ENCODE results near the gene THEMIS.

The THEMIS gene

GRCh38 chr6:127939442-127940066 is 38.7 kb upstream of the THEMIS start:
- H3K4me3 ChIP-seq (ENCODE audit: severe bottlenecking): no peak overlapping the region

DNA sequence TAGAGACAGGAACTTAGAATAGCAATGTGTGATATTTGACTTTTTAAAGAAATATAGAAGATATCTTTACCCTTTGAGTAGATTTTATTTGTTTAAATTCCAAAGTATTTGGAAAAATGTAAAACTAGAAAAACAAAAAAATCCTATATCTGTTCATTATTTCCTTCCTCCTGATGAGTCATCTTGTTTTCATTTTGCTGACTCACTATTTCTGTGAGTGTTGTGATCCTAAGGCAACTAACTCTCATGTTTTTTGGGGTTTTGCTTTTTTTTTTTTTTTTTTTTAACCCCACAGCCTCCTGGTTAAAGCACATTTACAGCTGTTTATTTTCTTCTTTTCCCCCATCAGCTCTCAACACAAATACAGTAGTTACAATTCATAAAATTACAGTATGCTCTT is 37.8 kb upstream of the THEMIS start:
- Histone ChIP-seq H3K4me1 (ENCODE audit: insufficient read depth, poor library complexity, severe bottlenecking) (peaks cover 14% of the 10 kb centered on the region), H3K27ac (ENCODE audit: poor library complexity, severe bottlenecking) (no peak overlapping the region), H3K27me3 (ENCODE audit: insufficient read depth, poor library complexity, severe bottlenecking) (no peaks in the 10 kb centered on the region), H3K9me3 (ENCODE audit: severe bottlenecking) (no peaks in the 10 kb centered on the region), H3K4me3 (ENCODE audit: severe bottlenecking) (no peak overlapping the region), H3K36me3 (ENCODE audit: low read depth) (no peaks in the 10 kb centered on the region)
- TF ChIP-seq, protein P1, sequence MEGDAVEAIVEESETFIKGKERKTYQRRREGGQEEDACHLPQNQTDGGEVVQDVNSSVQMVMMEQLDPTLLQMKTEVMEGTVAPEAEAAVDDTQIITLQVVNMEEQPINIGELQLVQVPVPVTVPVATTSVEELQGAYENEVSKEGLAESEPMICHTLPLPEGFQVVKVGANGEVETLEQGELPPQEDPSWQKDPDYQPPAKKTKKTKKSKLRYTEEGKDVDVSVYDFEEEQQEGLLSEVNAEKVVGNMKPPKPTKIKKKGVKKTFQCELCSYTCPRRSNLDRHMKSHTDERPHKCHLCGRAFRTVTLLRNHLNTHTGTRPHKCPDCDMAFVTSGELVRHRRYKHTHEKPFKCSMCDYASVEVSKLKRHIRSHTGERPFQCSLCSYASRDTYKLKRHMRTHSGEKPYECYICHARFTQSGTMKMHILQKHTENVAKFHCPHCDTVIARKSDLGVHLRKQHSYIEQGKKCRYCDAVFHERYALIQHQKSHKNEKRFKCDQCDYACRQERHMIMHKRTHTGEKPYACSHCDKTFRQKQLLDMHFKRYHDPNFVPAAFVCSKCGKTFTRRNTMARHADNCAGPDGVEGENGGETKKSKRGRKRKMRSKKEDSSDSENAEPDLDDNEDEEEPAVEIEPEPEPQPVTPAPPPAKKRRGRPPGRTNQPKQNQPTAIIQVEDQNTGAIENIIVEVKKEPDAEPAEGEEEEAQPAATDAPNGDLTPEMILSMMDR (IDR thresholded peaks at IDR 0.05; ENCODE audit: poor library complexity, severe bottlenecking): no peak
- ATAC-seq (ENCODE audit: low read depth) (no peak), DNase-seq (ENCODE audit: low spot score) (no peak)

More at GRCh38 chr6:127939442-127940066, 38.7 kb upstream of the THEMIS start:
- H3K27me3 ChIP-seq (ENCODE audit: insufficient read depth, poor library complexity, severe bottlenecking): no peaks in the 10 kb centered on the region
- H3K27ac ChIP-seq (ENCODE audit: poor library complexity, severe bottlenecking): no peak overlapping the region
- peaks cover 14% of the 10 kb centered on the region for H3K4me1 ChIP-seq (ENCODE audit: insufficient read depth, poor library complexity, severe bottlenecking)
- no peaks in the 10 kb centered on the region for H3K9me3 ChIP-seq (ENCODE audit: severe bottlenecking)
- TF ChIP-seq, protein P1 (IDR thresholded peaks at IDR 0.05; ENCODE audit: poor library complexity, severe bottlenecking): no peak
- no peaks in the 10 kb centered on the region for H3K36me3 ChIP-seq (ENCODE audit: low read depth)
- DNase-seq (ENCODE audit: low spot score) (no peak), ATAC-seq (ENCODE audit: low read depth) (no peak)

GRCh38 chr6:127937747-127938146 is 36.9 kb upstream of the THEMIS start:
- ATAC-seq (ENCODE audit: low read depth) (no peak), DNase-seq (ENCODE audit: low spot score) (no peak)
- TF ChIP-seq, protein P1 (IDR thresholded peaks at IDR 0.05; ENCODE audit: poor library complexity, severe bottlenecking): no peak
- Histone ChIP-seq H3K4me3 (ENCODE audit: severe bottlenecking) (no peak overlapping the region), H3K27ac (ENCODE audit: poor library complexity, severe bottlenecking) (no peak overlapping the region), H3K4me1 (ENCODE audit: insufficient read depth, poor library complexity, severe bottlenecking) (peaks cover 14% of the 10 kb centered on the region), H3K27me3 (ENCODE audit: insufficient read depth, poor library complexity, severe bottlenecking) (no peaks in the 10 kb centered on the region), H3K36me3 (ENCODE audit: low read depth) (no peaks in the 10 kb centered on the region), H3K9me3 (ENCODE audit: severe bottlenecking) (no peaks in the 10 kb centered on the region)

DNA sequence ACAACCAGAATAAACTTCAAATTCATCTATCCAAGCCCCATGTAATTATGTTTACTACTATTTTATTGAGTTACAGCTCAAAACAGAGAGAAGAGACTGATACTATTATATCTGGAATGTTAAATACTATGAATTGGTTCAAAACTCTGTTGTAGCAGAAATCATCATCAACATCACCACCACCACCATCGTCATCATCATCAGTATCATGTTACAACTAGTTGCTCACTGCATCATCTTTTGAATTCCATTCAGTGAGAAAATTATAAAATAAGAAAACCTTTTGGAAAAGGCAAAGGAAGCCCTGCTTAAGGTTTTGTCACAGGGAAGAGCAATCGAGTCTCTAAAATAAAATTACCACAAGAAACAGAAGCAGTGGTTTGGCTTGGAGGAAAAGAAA is 36.2 kb upstream of the THEMIS start:
- Histone ChIP-seq H3K4me1 (ENCODE audit: insufficient read depth, poor library complexity, severe bottlenecking) (peaks cover 14% of the 10 kb centered on the region), H3K27ac (ENCODE audit: poor library complexity, severe bottlenecking) (no peak overlapping the region), H3K36me3 (ENCODE audit: low read depth) (no peaks in the 10 kb centered on the region), H3K9me3 (ENCODE audit: severe bottlenecking) (no peaks in the 10 kb centered on the region), H3K4me3 (ENCODE audit: severe bottlenecking) (no peak overlapping the region), H3K27me3 (ENCODE audit: insufficient read depth, poor library complexity, severe bottlenecking) (no peaks in the 10 kb centered on the region)
- DNase-seq (ENCODE audit: low spot score) (no peak), ATAC-seq (ENCODE audit: low read depth) (no peak)
- TF ChIP-seq, protein P1 (IDR thresholded peaks at IDR 0.05; ENCODE audit: poor library complexity, severe bottlenecking): no peak

DNA sequence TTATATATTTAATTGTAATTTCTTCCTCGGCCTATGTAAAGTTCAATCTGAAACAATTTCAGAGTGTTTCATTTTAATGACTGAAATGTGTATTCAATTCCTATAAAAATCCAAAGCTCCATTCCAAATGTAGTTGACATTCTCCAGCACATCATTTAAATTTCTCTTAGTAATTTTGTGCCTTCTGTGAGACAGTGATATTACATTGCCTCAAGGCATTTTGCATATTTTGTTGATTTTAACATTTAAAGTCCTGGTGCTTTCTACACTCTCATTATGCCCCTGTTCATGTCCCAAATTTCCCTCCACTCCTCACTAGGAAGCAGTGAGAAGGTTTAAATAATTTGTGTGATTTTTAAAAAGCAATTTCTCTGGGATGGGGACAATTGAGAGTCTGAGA is 34.1 kb upstream of the THEMIS start:
- Histone ChIP-seq H3K27ac (ENCODE audit: poor library complexity, severe bottlenecking) (no peak overlapping the region), H3K36me3 (ENCODE audit: low read depth) (no peaks in the 10 kb centered on the region), H3K4me3 (ENCODE audit: severe bottlenecking) (no peak overlapping the region), H3K9me3 (ENCODE audit: severe bottlenecking) (no peaks in the 10 kb centered on the region), H3K27me3 (ENCODE audit: insufficient read depth, poor library complexity, severe bottlenecking) (no peaks in the 10 kb centered on the region), H3K4me1 (ENCODE audit: insufficient read depth, poor library complexity, severe bottlenecking) (peaks cover 14% of the 10 kb centered on the region)
- no peak for DNase-seq (ENCODE audit: low spot score)
- no peak for ATAC-seq (ENCODE audit: low read depth)
- TF ChIP-seq, protein P1 (IDR thresholded peaks at IDR 0.05; ENCODE audit: poor library complexity, severe bottlenecking): no peak
